ENCODE results near the gene DIP2C.

DNA sequence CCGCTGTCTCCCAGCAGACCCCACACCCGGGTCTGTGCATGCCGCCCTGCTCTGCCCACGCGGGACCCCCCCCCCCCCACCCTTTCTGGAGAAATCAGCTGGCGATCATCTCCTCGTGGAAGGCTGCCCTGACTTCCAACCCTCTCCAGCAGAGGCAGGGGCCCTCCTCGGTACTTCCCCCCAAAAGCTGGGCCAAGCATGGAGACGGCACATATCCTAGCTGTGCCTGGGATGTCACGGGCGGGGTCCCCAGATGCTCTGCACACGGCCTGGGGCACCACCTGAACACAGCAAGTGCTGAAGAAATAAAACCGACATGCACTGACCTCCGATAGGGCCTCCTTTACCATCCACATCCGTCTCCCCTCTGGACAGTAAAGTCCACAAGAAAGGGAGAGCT, 96.0 kb downstream of the DIP2C start:
- TF ChIP-seq POLR2A (IDR thresholded peaks at IDR 0.05; ENCODE audit: low read depth, low read length) (no peak), POLR2AphosphoS5 (IDR thresholded peaks at IDR 0.05; ENCODE audit: low read depth, low read length) (no peak), TAF1 (IDR thresholded peaks at IDR 0.05; ENCODE audit: borderline replicate concordance, low read depth, low read length) (no peak)

All from GM12892 (cell line).